Gastrocnemius medialis (tissue), 4 donors: Measurements from ENCODE around the gene CASP8. TPM values are rescaled to one million over a fixed set of nuclear protein-coding genes. Genes with fewer than 3 reads are reported as not detected.

Source experiments
- ATAC-seq, 2 donors: fragments of 150-250 bp; one replicate each; pipeline ENCODE4 v1.9.1; 2016
- DNase-seq, 2 donors: peaks; one replicate each; pipeline ENCODE4 v3.0.0-alpha.2; 2019
- H3K27ac ChIP-seq, 4 donors: fragments of 200-600 bp; sonication (generic); 1 replicate in 1 of 4; 2 replicates in 3 of 4; pipeline ENCODE4 v1.5.1; 2016 to 2018; ENCODE audit warnings: mild to moderate bottlenecking in 2 of 4, moderate library complexity in 1 of 4
- H3K27me3 ChIP-seq, 3 donors: fragments of 200-600 bp; sonication (generic) in 2 of 3; 1 replicate in 1 of 3; 2 replicates in 2 of 3; pipeline versions ENCODE4 v1.5.1 to v1.6.0; 2016 to 2019; ENCODE audit warnings: mild to moderate bottlenecking in 1 of 3, moderate library complexity in 1 of 3
- H3K36me3 ChIP-seq, 2 donors: fragments of 200-600 bp; sonication (generic) in 1 of 2; one replicate each; pipeline ENCODE4 v1.5.1; 2017 to 2018
- H3K4me1 ChIP-seq, 2 donors: fragments of 200-600 bp; sonication (generic) in 1 of 2; one replicate each; pipeline ENCODE4 v1.5.1; 2016 to 2017; ENCODE audit warnings: mild to moderate bottlenecking in 2 of 2
- H3K4me3 ChIP-seq, 4 donors: fragments of 200-600 bp; sonication (generic) in 3 of 4; 1 replicate in 1 of 4; 2 replicates in 3 of 4; pipeline ENCODE4 v1.5.1; 2016 to 2019; ENCODE audit warnings: mild to moderate bottlenecking in 2 of 4
- H3K9me3 ChIP-seq, 3 donors: fragments of 200-600 bp; sonication (generic) in 2 of 3; 1 replicate in 1 of 3; 2 replicates in 2 of 3; pipeline ENCODE4 v1.5.1; 2016 to 2019
- POLR2A ChIP-seq, 2 donors: fragments of 450-650 bp; IDR thresholded peaks; one replicate each; pipeline ENCODE4 v1.6.1; 2017; ENCODE audit warnings: antibody characterized with exemption in 2 of 2, mild to moderate bottlenecking in 2 of 2, moderate library complexity in 2 of 2
- in situ Hi-C, 4 donors: fragments of 200-750 bp; cut with MboI; loops; one replicate each; pipeline versions ENCODE4 v1.15.0 to v1.8.0; 2017; ENCODE audit warnings: low sequenced_read_pairs in 4 of 4
- intact Hi-C: fragments of 100-400 bp; cut with DNase I; formaldehyde crosslinking; loops from one replicate; pipeline ENCODE4 v1.15.1; 2023; ENCODE audit warnings: low total_unique reads
- total RNA-seq, 4 donors: library from RNA; depleted of rRNA; stranded (reverse); fragments of >200 nt; gene quantifications; one replicate each; pipeline versions ENCODE4 v1.1.0 to v1.2.3, GENCODE V29; 2016
- TF ChIP-seq, protein P1 (sequence below), 5 experiments: fragments of 450-650 bp in 3 of 5; fragments of 200-600 bp in 2 of 5; sonication (generic) in 2 of 5; IDR thresholded peaks in 4 of 5; conservative IDR thresholded peaks in 1 of 5; 1 replicate in 4 of 5; 2 replicates in 1 of 5; pipeline ENCODE4 v1.5.1; 2016 to 2019; ENCODE audit warnings: antibody characterized with exemption in 5 of 5, mild to moderate bottlenecking in 3 of 5, moderate library complexity in 3 of 5

Gene CASP8
- total RNA-seq, 4 donors from 2014 or later, result 2.3 to 3.5 (median 2.9) TPM

- no peaks in the 10 kb centered on the region for H3K4me1 ChIP-seq
- H3K27ac ChIP-seq, result no peak overlapping the region
- in situ Hi-C loops (no loop called here), intact Hi-C loops (no loop called here)
- no peak overlapping the region for H3K4me3 ChIP-seq
- no peaks in the 10 kb centered on the region for H3K9me3 ChIP-seq
- H3K36me3 ChIP-seq, result no peaks in the 10 kb centered on the region
- H3K27me3 ChIP-seq, result no peaks in the 10 kb centered on the region
- ATAC-seq (no peak), DNase-seq (no peak)
- no peak for TF ChIP-seq POLR2A (IDR thresholded peaks at IDR 0.05)
- TF ChIP-seq, protein P1, sequence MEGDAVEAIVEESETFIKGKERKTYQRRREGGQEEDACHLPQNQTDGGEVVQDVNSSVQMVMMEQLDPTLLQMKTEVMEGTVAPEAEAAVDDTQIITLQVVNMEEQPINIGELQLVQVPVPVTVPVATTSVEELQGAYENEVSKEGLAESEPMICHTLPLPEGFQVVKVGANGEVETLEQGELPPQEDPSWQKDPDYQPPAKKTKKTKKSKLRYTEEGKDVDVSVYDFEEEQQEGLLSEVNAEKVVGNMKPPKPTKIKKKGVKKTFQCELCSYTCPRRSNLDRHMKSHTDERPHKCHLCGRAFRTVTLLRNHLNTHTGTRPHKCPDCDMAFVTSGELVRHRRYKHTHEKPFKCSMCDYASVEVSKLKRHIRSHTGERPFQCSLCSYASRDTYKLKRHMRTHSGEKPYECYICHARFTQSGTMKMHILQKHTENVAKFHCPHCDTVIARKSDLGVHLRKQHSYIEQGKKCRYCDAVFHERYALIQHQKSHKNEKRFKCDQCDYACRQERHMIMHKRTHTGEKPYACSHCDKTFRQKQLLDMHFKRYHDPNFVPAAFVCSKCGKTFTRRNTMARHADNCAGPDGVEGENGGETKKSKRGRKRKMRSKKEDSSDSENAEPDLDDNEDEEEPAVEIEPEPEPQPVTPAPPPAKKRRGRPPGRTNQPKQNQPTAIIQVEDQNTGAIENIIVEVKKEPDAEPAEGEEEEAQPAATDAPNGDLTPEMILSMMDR (IDR thresholded peaks at IDR 0.05 in 4 of 5, conservative IDR thresholded peaks at IDR 0.05 in 1 of 5), result no peak
Observed at GRCh38 chr2:201273330-201273983, 13.1 kb downstream of the CASP8 start.

DNA sequence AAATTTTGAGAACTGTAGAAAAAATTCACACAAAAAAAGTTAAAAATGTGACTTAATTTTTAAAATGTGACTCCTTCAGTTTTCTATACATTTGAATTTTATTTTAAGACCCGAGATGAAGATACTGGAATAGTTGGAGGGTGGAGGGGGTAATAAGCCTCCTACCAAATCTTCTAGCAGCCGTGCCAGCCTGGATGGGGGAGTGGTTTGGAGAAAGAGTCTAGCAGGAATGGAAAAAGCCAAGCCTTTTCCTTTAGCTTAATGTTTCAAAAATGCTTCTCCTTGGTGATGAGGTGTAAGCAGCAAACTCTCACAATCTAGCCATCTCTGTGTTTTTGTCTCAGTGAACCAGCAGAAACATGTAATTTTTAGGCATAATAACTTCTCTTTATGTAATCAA lies 14.7 kb downstream of the CASP8 start:
- ATAC-seq, result no peak
- intact Hi-C loops (no loop called here), in situ Hi-C loops (no loop called here)
- H3K27ac ChIP-seq, result no peak overlapping the region
- H3K4me1 ChIP-seq, result no peaks in the 10 kb centered on the region
- TF ChIP-seq POLR2A (IDR thresholded peaks at IDR 0.05), result no peak
- TF ChIP-seq, protein P1 (IDR thresholded peaks at IDR 0.05 in 4 of 5, conservative IDR thresholded peaks at IDR 0.05 in 1 of 5), result no peak
- H3K36me3 ChIP-seq, result no peaks in the 10 kb centered on the region
- no peak overlapping the region for H3K4me3 ChIP-seq
- no peaks in the 10 kb centered on the region for H3K9me3 ChIP-seq
- no peak for DNase-seq
- H3K27me3 ChIP-seq, result no peaks in the 10 kb centered on the region

DNA sequence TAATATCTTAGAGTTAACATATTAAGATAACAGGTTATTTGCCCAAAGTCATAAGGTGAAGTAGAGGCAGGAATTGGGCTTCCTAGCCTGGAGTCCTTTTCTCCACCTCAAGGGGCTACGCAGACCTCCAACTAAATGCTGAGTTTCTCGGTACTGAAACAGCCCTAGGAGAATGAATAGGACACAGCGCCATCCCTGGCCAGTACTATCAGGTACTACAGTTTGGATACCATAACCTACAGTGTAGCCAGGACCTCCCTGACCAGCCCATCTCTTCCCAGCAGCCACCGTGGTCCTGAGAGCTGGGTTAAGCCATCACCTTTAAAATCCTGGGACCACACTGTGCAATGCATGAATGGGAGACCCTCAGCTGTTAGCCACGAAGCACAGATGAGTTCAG lies 15.7 kb downstream of the CASP8 start:
- Histone ChIP-seq H3K4me3 (no peak overlapping the region), H3K27ac (no peak overlapping the region), H3K36me3 (no peaks in the 10 kb centered on the region), H3K27me3 (no peaks in the 10 kb centered on the region), H3K9me3 (no peaks in the 10 kb centered on the region), H3K4me1 (no peaks in the 10 kb centered on the region)
- intact Hi-C loops (no loop called here), in situ Hi-C loops (no loop called here)
- ATAC-seq, result no peak
- no peak for DNase-seq
- no peak for TF ChIP-seq POLR2A (IDR thresholded peaks at IDR 0.05)
- TF ChIP-seq, protein P1 (IDR thresholded peaks at IDR 0.05 in 4 of 5, conservative IDR thresholded peaks at IDR 0.05 in 1 of 5), result no peak

DNA sequence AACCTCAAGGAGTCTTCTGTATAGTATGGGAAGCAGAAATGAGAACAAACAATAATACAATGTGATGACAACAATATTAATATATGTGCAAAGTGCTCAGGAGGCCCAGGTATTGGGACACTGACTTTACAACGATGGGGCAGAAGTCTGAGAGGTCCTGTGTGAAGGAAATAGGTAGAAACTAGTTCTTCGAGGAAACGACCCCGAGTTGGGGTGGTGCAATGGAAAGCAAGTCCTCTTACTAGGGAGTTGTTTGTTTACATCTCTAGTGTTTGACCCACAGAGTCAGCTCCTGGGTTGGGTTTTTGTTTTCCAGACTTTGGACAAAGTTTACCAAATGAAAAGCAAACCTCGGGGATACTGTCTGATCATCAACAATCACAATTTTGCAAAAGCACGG lies 16.2 kb downstream of the CASP8 start:
- no peaks in the 10 kb centered on the region for H3K9me3 ChIP-seq
- intact Hi-C loops, result no loop called here
- no peak for TF ChIP-seq POLR2A (IDR thresholded peaks at IDR 0.05)
- TF ChIP-seq, protein P1 (IDR thresholded peaks at IDR 0.05 in 4 of 5, conservative IDR thresholded peaks at IDR 0.05 in 1 of 5), result no peak
- no peak overlapping the region for H3K27ac ChIP-seq
- DNase-seq (no peak), ATAC-seq (no peak)
- H3K36me3 ChIP-seq, result no peaks in the 10 kb centered on the region
- H3K4me1 ChIP-seq, result no peaks in the 10 kb centered on the region
- in situ Hi-C loops, result no loop called here
- H3K4me3 ChIP-seq, result no peak overlapping the region
- no peaks in the 10 kb centered on the region for H3K27me3 ChIP-seq

DNA sequence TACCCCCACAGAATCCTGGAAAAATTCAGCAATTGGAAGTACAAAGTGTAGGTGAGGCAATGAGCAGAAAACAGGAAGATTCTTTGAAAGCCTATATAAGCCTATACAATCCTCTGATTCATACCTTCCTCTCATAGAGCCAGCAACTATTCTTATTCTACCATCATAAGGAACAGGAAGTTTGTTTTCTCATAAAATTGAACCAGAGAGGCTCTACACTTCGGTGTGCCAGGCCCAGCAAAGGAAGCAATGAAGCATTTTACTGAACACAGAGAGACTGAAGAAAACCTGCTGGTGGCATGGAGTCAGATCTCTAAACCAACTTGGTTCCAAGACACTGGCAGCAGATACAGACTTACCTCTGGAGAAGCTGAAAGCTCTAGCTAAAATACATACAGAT lies 18.7 kb downstream of the CASP8 start:
- H3K4me1 ChIP-seq, result no peaks in the 10 kb centered on the region
- H3K27ac ChIP-seq, result no peak overlapping the region
- TF ChIP-seq, protein P1 (IDR thresholded peaks at IDR 0.05 in 4 of 5, conservative IDR thresholded peaks at IDR 0.05 in 1 of 5), result no peak
- no peak for TF ChIP-seq POLR2A (IDR thresholded peaks at IDR 0.05)
- no peaks in the 10 kb centered on the region for H3K9me3 ChIP-seq
- no peak overlapping the region for H3K4me3 ChIP-seq
- ATAC-seq (no peak), DNase-seq (no peak)
- no peaks in the 10 kb centered on the region for H3K36me3 ChIP-seq
- intact Hi-C loops, result no loop called here
- no peaks in the 10 kb centered on the region for H3K27me3 ChIP-seq
- in situ Hi-C loops, result no loop called here
